Measurements from ENCODE around the gene SERPINA3.

The SERPINA3 gene

DNA sequence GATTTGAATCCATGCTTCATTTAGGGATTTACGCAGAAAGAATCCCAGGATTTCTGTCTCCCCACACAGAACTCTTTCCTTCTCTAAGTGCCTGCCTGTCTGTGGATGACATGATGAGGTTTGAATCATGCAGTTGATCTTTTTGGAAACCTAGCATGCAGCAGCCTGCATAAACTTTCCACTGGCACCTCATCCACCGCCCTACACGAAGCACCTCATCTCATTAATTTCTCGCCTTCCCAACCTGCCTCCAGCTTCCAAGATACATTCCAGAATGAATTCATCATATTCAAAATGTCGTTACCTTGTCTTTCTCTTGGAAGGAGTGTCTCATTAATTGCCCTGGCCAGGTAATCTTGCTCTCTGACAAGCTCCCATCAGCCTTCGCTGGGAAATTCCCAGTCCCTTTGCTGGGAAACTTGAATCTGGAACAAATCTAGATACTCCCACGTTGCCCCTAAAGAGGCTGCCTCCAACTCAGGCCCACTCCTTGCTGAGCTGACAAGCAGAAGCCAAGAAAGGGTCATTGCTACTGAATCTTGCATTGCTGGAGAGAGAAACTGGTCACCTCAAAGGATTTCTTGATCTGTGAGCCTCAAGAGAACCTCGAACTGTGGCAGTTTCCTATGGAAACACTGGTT lies 48.2 kb downstream of the SERPINA3 start:
- no peak for DNase-seq

DNA sequence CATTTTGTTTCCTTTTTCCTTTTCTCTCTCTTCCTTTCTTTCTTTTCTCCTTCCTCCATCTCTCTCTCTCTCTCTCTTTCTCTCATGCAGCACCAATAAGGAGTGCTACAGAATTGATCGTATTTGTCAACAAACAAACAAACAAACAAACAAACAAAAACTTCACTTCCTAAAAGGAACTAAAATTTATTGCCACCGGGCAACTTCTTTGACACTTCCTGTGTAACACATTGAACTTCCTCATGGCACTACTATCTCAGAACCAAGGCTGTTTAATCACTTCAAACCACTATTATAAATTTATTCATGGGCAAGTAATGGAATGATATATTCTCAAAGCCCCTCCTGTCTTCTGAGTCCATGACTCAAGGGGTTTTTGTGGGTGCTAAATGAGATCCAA lies 51.3 kb downstream of the SERPINA3 start:
- no peak for DNase-seq

DNA sequence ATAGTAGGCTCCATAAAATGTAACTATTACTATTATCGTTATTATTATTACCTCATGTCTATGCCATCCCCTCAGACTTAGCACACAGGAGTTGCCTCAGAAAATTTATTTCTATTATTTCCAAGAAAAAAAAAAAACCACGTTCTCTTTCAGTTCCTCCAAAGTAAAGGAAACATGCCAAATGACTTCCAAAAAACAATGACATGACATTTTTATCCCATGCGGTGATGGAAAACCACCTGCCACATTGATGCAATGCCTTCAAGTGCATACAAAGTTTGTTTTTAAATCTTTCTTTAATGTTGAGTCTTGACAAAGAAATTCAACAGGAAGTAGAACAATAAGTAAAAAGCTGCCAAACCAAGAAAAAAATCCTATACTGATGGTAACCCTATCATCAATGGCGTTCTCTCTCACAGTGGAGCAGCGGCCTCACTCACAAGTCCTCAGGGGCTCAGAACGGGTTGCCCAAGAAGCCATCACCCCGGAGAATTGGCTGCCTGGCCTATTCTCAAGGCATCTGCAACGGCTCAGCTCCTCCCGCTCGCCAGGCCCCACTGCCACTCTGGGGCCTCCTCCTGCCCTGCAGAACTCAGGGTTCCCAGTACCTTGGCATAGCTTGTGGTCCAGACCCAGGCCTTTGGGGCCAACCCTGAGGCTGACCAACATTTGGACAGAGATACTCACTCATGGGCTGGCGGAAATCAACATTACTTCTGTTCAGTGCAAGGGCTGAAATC lies 51.9 kb downstream of the SERPINA3 start:
- DNase-seq, result no peak

- no peak for DNase-seq
These were observed 52.9 kb downstream of the SERPINA3 start for GRCh38 chr14:94665121-94665520.

DNA sequence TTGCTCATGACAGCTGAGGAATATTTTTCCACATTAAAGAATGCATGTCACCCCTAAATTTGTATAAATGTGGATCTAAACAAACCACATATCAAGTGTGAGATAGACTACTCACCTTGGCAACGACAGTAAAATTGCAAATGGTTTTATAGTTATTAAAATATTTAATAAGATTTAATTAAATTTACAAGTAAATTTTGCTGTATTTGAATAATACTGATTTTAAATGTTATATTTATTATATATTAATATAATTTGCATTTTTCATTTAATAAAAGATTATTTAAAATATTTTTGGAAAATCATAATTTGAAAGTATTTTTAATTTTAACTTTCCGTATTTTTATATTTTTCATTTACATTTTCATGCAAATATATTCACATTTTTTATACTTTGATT lies 53.4 kb downstream of the SERPINA3 start:
- no peak for DNase-seq

GRCh38 chr14:94670692-94671285 lies 58.6 kb downstream of the SERPINA3 start:
- no peak for DNase-seq

DNA sequence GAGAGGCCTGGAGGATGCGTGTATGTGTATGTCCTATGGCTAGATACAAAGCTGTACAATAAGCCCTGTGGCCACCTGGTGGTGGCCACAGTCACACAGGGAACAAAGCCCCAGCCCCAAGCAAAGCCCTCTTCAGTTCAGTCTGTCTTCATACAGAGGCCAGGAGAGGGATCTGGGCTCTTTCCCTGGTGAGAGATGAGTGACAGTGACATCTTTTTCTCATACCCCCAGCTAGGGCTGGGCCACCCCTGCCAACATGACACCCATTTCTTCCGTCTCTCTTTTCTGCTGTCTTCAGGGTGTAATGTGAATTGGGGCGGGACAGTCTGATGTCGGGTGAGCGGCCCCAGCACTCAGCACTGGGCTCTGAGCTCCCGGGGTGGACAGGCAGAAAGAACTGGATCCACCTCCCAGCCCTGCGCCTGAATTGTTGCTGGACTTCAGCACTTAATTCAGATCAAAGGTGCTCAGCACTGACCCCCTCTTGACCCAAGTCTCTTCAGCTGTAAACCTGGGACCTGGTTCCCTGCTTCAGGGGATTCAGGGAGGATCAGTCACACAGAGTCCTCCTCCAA lies 59.8 kb downstream of the SERPINA3 start:
- no peak for DNase-seq

DNA sequence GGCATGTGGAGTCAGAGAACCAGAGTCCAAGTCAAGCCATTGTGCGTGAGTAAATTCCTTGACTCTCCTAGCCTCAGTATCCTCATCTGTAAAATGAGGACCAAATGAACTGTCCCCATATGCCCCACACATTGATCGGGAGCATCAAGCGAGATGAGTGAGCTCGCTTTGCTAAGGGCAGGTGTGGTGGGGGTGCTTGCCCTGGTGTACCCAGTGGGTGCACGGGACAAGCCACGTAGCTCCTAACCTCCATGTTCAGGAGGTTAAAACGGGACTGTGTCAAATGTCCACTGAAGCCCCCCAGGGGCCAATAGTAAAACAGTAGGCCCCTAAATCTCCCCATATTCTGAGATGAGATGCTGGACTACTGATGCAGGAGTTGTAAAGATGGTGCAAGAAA lies 60.9 kb downstream of the SERPINA3 start:
- DNase-seq, result no peak

Data from activated naive CD4-positive, alpha-beta T cell (primary cell).